Hepatocyte (in vitro differentiated cells): ENCODE results near the gene DNMT3A. TPM values are rescaled to one million over a fixed set of nuclear protein-coding genes. Genes with fewer than 3 reads are reported as not detected.

Source experiments
- DNase-seq: peaks from one replicate; pipeline ENCODE4 v3.0.0-alpha.2; 2016; ENCODE audit warnings: low spot score
- H2AFZ ChIP-seq: fragments of 200-600 bp; sonication (generic); 2 replicates; pipeline ENCODE4 v1.6.0; 2016; ENCODE audit warnings: antibody characterized with exemption, mild to moderate bottlenecking
- H3K27ac ChIP-seq: fragments of 200-600 bp; sonication (generic); 2 replicates; pipeline ENCODE4 v1.5.1; 2016; ENCODE audit warnings: mild to moderate bottlenecking
- H3K27me3 ChIP-seq: fragments of 200-600 bp; sonication (generic); 2 replicates; pipeline ENCODE4 v1.6.1; 2016
- H3K36me3 ChIP-seq: fragments of 200-600 bp; sonication (generic); replicated peaks from 2 replicates; pipeline ENCODE4 v1.5.1; 2016; ENCODE audit warnings: low read depth; ENCODE audit not compliant: insufficient read depth
- H3K4me1 ChIP-seq: fragments of 200-600 bp; sonication (generic); 2 replicates; pipeline ENCODE4 v1.5.1; 2016; ENCODE audit warnings: mild to moderate bottlenecking, moderate library complexity; ENCODE audit not compliant: insufficient read depth
- H3K4me2 ChIP-seq: fragments of 200-600 bp; sonication (generic); 2 replicates; pipeline ENCODE4 v1.6.0; 2016
- H3K4me3 ChIP-seq: fragments of 200-600 bp; sonication (generic); 2 replicates; pipeline ENCODE4 v1.5.1; 2016; ENCODE audit warnings: mild to moderate bottlenecking
- H3K79me2 ChIP-seq: fragments of 200-600 bp; sonication (generic); 2 replicates; pipeline ENCODE4 v1.6.0; 2017; ENCODE audit warnings: mild to moderate bottlenecking
- H3K9me2 ChIP-seq: fragments of 200-600 bp; sonication (generic); replicated peaks from 2 replicates; pipeline ENCODE4 v1.6.0; 2017; ENCODE audit warnings: mild to moderate bottlenecking; ENCODE audit not compliant: insufficient read depth
- H3K9me3 ChIP-seq: fragments of 200-600 bp; sonication (generic); 2 replicates; pipeline ENCODE4 v1.5.1; 2016; ENCODE audit warnings: low read depth, mild to moderate bottlenecking
- H4K20me1 ChIP-seq: fragments of 200-600 bp; sonication (generic); 2 replicates; pipeline ENCODE4 v1.6.0; 2016; ENCODE audit warnings: mild to moderate bottlenecking; ENCODE audit not compliant: insufficient read depth, poor library complexity, severe bottlenecking
- CTCF ChIP-seq: fragments of 200-600 bp; sonication (generic); IDR thresholded peaks from 2 replicates; pipeline ENCODE4 v1.5.1; 2016; ENCODE audit warnings: antibody characterized with exemption, mild to moderate bottlenecking; ENCODE audit not compliant: poor library complexity
- EZH2 ChIP-seq: fragments of 200-600 bp; sonication (generic); IDR thresholded peaks from 2 replicates; pipeline ENCODE4 v1.6.1; 2016; ENCODE audit warnings: antibody characterized with exemption, mild to moderate bottlenecking, borderline replicate concordance
- EZH2phosphoT487 ChIP-seq: fragments of 200-600 bp; sonication (generic); IDR thresholded peaks from one replicate; pipeline ENCODE4 v1.6.1; 2018; ENCODE audit warnings: antibody characterized with exemption, mild to moderate bottlenecking, low read depth, moderate library complexity; ENCODE audit not compliant: unreplicated experiment, severe bottlenecking
- WGBS: methylation state at CpG from one replicate; pipeline ENCODE4 v1.1.6; 2016; ENCODE audit warnings: low lambda C conversion rate; ENCODE audit errors: missing lambda C conversion rate; 5-methylcytosine and 5-hydroxymethylcytosine counted together
- polyA plus RNA-seq: library from polyadenylated mRNA; unstranded; fragments of >200 nt; fragmentation: Nextera tagmentation; extraction: Ambion mirVana; gene quantifications from 2 replicates; pipeline ENCODE4 v1.2.1, GENCODE V29; 2016
- total RNA-seq: library from RNA; depleted of rRNA; stranded (reverse); fragments of >200 nt; gene quantifications from 2 replicates; pipeline ENCODE4 v1.2.3, GENCODE V29; 2014

Gene DNMT3A
- total and polyA plus RNA-seq, 2 experiments from 2014 or later, result 28.3 to 43.8 TPM

GRCh38 chr2:25265802-25266201 is 75.9 kb downstream of the DNMT3A start:
- no peaks in the 10 kb centered on the region for H4K20me1 ChIP-seq
- no peaks in the 10 kb centered on the region for H3K9me2 ChIP-seq
- H3K36me3 ChIP-seq, result peaks cover 5% of the 10 kb centered on the region
- H2AFZ ChIP-seq, result no peak overlapping the region
- H3K9me3 ChIP-seq, result no peaks in the 10 kb centered on the region
- no peak for DNase-seq
- WGBS, result 92% methylated on average over 2 of the region's 2 CpGs
- no peak overlapping the region for H3K4me3 ChIP-seq
- no peak overlapping the region for H3K4me2 ChIP-seq
- TF ChIP-seq EZH2phosphoT487, result no peak
- no peak for TF ChIP-seq EZH2
- TF ChIP-seq CTCF, result no peak
- no peaks in the 10 kb centered on the region for H3K79me2 ChIP-seq
- no peaks in the 10 kb centered on the region for H3K27me3 ChIP-seq
- H3K27ac ChIP-seq, result no peak overlapping the region
- peaks cover 4% of the 10 kb centered on the region for H3K4me1 ChIP-seq

GRCh38 chr2:25265001-25265400 is 76.7 kb downstream of the DNMT3A start:
- Histone ChIP-seq H3K9me3 (no peaks in the 10 kb centered on the region), H3K4me2 (no peak overlapping the region), H3K4me1 (peaks cover 4% of the 10 kb centered on the region), H3K79me2 (no peaks in the 10 kb centered on the region), H4K20me1 (no peaks in the 10 kb centered on the region), H3K27me3 (no peaks in the 10 kb centered on the region), H3K9me2 (no peaks in the 10 kb centered on the region), H3K4me3 (no peak overlapping the region), H3K27ac (no peak overlapping the region), H2AFZ (no peak overlapping the region), H3K36me3 (peaks cover 5% of the 10 kb centered on the region)
- 88% methylated on average over 6 of the region's 6 CpGs for WGBS
- TF ChIP-seq CTCF (no peak), EZH2phosphoT487 (no peak), EZH2 (no peak)
- no peak for DNase-seq

DNA sequence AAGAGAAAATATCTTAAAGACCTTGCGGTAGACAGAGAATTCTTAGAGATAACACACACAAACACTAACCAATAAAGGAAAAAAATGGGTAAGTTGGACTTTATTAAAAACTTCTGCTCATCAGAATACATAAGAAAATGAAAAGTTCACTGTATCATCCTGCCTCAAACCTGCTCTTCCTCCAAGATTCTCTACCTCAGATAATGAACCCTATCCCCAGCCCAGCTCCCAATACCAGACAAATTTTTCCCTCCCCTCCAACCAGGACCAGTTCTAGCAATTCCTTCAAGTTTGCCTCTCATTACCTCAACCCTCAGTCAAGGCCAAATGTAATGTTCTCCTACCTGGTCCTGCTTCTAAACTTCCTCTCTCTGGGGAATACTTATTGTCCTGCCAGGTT is 79.4 kb downstream of the DNMT3A start:
- peaks cover 5% of the 10 kb centered on the region for H3K36me3 ChIP-seq

More for the DNA sequence above, 79.4 kb downstream of the DNMT3A start:
- Histone ChIP-seq H3K4me3 (no peak overlapping the region), H3K4me1 (peaks cover 4% of the 10 kb centered on the region), H3K4me2 (no peak overlapping the region), H3K9me3 (no peaks in the 10 kb centered on the region), H3K27ac (no peak overlapping the region), H3K27me3 (no peaks in the 10 kb centered on the region), H4K20me1 (no peaks in the 10 kb centered on the region), H3K9me2 (no peaks in the 10 kb centered on the region), H2AFZ (no peak overlapping the region), H3K79me2 (no peaks in the 10 kb centered on the region)
- WGBS, result 71% methylated on average over 1 of the region's 1 CpG
- TF ChIP-seq EZH2phosphoT487 (no peak), CTCF (no peak), EZH2 (no peak)
- DNase-seq, result no peak
